Mucosa of rectum (tissue), 2 donors: Measurements from ENCODE around the gene CENPVL1.
"Not testable (repeated sequence)": the region's sequence is repeated elsewhere in the genome, so short reads cannot be mapped to it uniquely, and the experiment has no call there.

Experiments used
- H3K27ac ChIP-seq, 2 donors: one replicate each; pipeline ENCODE4 v1.7.0; 2013; ENCODE audit warnings: inconsistent platforms in 2 of 2, low read depth in 2 of 2, low read length in 2 of 2
- H3K27me3 ChIP-seq, 2 donors: one replicate each; pipeline ENCODE4 v1.7.0; 2013; ENCODE audit warnings: low read length in 2 of 2; ENCODE audit not compliant: control insufficient read depth in 2 of 2, insufficient read depth in 2 of 2
- H3K36me3 ChIP-seq, 2 donors: one replicate each; pipeline ENCODE4 v1.7.0; 2013; ENCODE audit warnings: low read length in 2 of 2; ENCODE audit not compliant: control insufficient read depth in 2 of 2, insufficient read depth in 2 of 2
- H3K4me1 ChIP-seq, 2 donors: one replicate each; pipeline ENCODE4 v1.7.0; 2013; ENCODE audit warnings: low read length in 2 of 2, mild to moderate bottlenecking in 1 of 2; ENCODE audit not compliant: control insufficient read depth in 2 of 2, insufficient read depth in 2 of 2
- H3K4me3 ChIP-seq, 2 donors: one replicate each; pipeline ENCODE4 v1.7.0; 2013; ENCODE audit warnings: low read length in 2 of 2
- H3K9ac ChIP-seq, 2 donors: one replicate each; pipeline ENCODE4 v1.7.0; 2013; ENCODE audit warnings: low read length in 2 of 2, low read depth in 1 of 2, mild to moderate bottlenecking in 1 of 2
- H3K9me3 ChIP-seq, 2 donors: one replicate each; pipeline ENCODE4 v1.7.0; 2013; ENCODE audit warnings: low read length in 2 of 2; ENCODE audit not compliant: control insufficient read depth in 2 of 2
- donor health status: healthy.
- donor health status: Normal muscosa, but diverticular disease.

The CENPVL1 gene

DNA sequence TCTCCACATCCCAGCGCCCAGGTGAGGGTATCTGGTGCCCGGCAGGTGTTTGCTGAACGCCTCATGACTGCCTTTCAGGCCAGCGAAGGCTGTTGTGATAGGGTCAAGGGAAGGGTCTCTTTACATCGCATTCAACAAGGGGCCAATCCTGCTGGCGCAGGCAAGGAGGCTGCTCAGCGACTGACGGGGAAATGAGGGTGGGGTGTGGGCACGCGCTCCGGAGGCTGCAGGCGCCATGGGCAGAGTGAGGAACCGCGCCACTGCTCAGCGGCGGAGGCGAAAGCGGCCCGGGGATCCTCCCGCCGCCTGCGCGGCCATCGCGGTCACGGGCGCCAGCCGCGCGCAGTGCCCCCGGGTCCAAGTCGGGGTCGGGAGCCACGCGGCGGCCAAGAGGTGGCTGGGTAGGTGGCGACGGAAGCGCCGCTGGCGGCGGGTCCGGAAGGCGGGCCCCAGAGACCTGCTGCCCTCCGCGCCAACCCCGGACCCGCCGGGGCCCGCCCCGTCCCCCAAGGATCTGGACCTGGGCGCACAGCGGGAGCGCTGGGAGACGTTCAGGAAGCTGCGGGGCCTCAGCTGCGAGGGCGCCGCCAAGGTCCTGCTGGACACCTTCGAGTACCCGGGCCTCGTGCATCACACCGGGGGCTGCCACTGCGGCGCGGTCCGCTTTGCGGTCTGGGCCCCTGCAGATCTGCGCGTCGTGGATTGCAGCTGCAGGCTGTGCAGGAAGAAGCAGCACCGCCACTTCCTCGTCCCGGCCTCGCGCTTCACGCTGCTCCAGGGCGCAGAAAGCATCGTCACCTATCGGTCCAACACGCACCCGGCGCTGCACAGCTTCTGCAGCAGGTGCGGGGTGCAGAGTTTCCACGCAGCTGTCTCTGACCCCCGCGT lies at the start of gene CENPVL1:
CENPVL1 (plus strand) TSS at position 236 of the 888 bp plus-strand sequence; CDS start at position 236, 0 bp downstream.
- H3K27ac ChIP-seq, H3K27me3 ChIP-seq, H3K36me3 ChIP-seq, H3K9ac ChIP-seq, H3K4me3 ChIP-seq, H3K9me3 ChIP-seq, H3K4me1 ChIP-seq: not testable (repeated sequence)

DNA sequence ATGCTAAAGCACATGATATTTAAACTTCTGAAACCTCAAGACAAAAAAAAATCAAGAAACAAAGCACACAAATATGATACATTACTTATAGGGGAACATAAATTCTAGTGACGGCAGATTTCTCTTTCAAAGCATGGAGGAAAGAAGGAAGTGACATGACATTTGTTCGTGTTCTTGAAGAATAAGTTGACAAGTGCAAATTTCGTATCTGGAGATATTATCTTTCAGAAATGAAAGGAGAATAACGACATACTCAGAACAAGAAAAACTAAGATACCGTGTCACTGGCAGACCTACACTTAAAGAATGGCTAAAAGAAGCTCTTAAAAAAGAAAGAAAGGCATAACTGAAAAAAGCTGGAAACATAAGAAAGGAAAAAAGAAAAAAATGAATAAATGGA lies 44.3 kb upstream of the CENPVL1 start:
- H3K9ac ChIP-seq: no peak overlapping the region
- no peaks in the 10 kb centered on the region for H3K9me3 ChIP-seq
- peaks cover 0 to 2% of the 10 kb centered on the region in 2 donors for H3K27me3 ChIP-seq
- no peak overlapping the region for H3K4me3 ChIP-seq
- H3K36me3 ChIP-seq: no peaks in the 10 kb centered on the region
- H3K4me1 ChIP-seq: no peaks in the 10 kb centered on the region
- H3K27ac ChIP-seq: no peak overlapping the region

DNA sequence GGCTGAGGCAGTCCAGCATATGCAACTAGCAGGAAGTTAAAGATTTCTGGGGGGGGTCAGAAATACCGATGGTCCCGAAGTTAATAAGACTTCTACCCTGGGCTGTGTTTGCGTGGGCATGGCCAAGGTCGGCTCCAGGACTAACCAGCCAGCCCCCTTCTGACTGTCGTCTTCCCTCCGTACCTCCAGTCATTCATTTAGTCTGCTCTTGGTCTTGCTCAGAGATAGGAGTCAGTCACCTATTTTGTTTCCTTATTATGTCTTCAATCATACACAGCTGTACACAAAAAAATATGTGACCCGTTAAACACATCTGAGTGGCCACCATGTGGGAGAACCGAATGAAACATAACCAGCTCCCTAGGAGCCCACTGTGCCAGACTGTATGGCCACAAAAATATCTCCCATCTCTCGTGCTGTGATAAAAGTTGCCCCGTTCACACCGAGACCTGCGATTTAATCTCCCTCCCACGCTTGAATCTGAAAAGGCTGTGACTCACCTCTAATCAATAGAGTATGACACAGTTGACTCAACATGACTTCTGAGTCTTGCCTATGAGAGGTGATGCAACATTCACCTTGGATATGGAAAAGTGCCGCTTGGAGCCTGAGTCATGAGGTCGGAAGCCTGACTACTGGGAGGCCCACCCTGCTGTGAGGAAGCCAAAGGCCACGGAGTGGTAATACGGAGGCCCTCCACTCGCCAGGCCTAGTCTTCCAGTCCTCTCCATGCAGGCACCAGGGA lies 30.5 kb upstream of the CENPVL1 start:
- not testable (repeated sequence) for H3K27me3 ChIP-seq, H3K4me1 ChIP-seq, H3K9ac ChIP-seq, H3K9me3 ChIP-seq, H3K27ac ChIP-seq, H3K4me3 ChIP-seq, H3K36me3 ChIP-seq

GRCh38 chrX:51681808-51682719 lies 28.2 kb upstream of the CENPVL1 start:
- H3K36me3 ChIP-seq, H3K4me3 ChIP-seq, H3K27ac ChIP-seq, H3K9me3 ChIP-seq, H3K4me1 ChIP-seq, H3K27me3 ChIP-seq, H3K9ac ChIP-seq: not testable (repeated sequence)

- not testable (repeated sequence) for H3K36me3 ChIP-seq, H3K4me1 ChIP-seq, H3K27ac ChIP-seq, H3K9ac ChIP-seq, H3K4me3 ChIP-seq, H3K9me3 ChIP-seq, H3K27me3 ChIP-seq
These were observed 27.6 kb upstream of the CENPVL1 start, which contains the start of gene CENPVL2 for GRCh38 chrX:51682720-51683062. CENPVL2 (minus strand) TSS chrX:51682831; CDS start chrX:51682831, 0 bp downstream.

DNA sequence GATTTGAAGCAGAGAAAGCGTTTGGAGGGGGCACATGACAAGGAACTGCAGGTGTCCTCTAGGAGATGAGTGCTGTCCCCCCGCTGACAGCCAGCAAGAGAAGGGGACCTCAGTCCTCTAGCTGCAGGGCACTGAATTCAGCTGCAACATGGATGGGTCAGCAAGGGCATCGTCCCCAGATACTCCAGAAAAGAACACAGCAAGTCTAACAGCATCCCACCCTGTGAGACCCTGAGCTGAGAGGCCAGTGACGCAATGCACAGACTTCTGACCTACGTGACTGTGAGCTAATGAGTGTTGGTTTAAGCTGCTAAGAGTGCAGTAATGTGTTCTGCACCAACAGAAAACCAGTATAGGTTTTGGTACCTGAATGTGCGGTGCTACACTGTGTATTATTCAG lies 16.1 kb upstream of the CENPVL1 start:
- H3K27ac ChIP-seq: no peak overlapping the region
- H3K9me3 ChIP-seq: no peaks in the 10 kb centered on the region
- no peak overlapping the region for H3K4me3 ChIP-seq
- H3K27me3 ChIP-seq: peaks cover 0 to 2% of the 10 kb centered on the region in 2 donors
- no peaks in the 10 kb centered on the region for H3K4me1 ChIP-seq
- no peak overlapping the region for H3K9ac ChIP-seq
- H3K36me3 ChIP-seq: no peaks in the 10 kb centered on the region

DNA sequence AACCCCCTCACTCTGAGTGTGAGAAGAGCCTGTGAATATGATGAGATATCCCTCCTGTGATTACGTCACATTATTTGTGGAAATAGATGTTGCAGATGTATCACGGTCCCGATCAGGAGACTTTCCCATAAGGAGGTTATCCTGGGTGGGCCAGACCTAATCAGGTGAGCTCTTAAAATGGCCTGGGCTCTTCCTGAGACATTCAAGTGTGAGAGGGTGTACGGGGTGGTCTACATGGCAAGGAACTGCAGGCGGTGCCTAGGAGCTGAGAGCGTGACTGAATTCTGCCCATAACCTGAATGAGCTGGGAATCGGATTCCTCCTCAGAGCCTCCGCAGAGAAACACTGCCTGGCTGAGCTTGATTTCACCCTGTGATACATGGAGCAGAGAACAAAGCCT lies 12.9 kb upstream of the CENPVL1 start:
- peaks cover 2 to 4% of the 10 kb centered on the region in 2 donors for H3K27me3 ChIP-seq
- no peaks in the 10 kb centered on the region for H3K4me1 ChIP-seq
- H3K27ac ChIP-seq: no peak overlapping the region
- H3K36me3 ChIP-seq: no peaks in the 10 kb centered on the region
- no peak overlapping the region for H3K9ac ChIP-seq
- H3K4me3 ChIP-seq: no peak overlapping the region
- H3K9me3 ChIP-seq: no peaks in the 10 kb centered on the region

GRCh38 chrX:51712943-51713647 lies 2.8 kb downstream of the CENPVL1 start:
- not testable (repeated sequence) for H3K27ac ChIP-seq, H3K4me1 ChIP-seq, H3K4me3 ChIP-seq, H3K36me3 ChIP-seq, H3K9ac ChIP-seq, H3K27me3 ChIP-seq, H3K9me3 ChIP-seq

DNA sequence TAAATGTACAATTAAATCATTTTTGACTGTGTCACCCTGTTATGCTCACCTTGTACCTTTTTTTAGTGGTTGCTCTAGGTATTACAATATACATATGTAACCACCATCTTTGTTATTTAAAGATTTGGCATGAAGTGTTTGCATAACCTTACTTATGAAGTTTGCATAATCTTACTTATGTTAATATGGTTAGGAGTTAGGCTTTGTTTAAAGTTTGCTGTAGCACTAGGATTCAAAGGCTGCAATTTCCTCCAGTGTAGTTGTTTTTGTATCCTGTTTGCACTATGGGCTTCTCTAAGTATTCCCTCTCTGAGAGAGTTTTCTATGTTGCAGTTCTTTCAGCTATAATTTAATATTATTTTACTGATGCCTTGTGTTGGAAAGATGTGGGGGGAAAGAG lies 17.9 kb downstream of the CENPVL1 start:
- Histone ChIP-seq H3K36me3 (no peaks in the 10 kb centered on the region), H3K27ac (no peak overlapping the region), H3K27me3 (peaks cover 6 to 10% of the 10 kb centered on the region in 2 donors), H3K4me1 (no peaks in the 10 kb centered on the region), H3K4me3 (no peak overlapping the region), H3K9me3 (no peaks in the 10 kb centered on the region), H3K9ac (no peak overlapping the region)
